ACC112 (cell line): Measurements from ENCODE around the gene CD1D.

Source experiments
- H2AFZ ChIP-seq: fragments of 200-600 bp; sonication (generic); one replicate; pipeline ENCODE4 v1.6.0; 2017; ENCODE audit warnings: antibody characterized with exemption, low read length; ENCODE audit not compliant: unreplicated experiment
- H3K27ac ChIP-seq: fragments of 200-600 bp; sonication (generic); 2 replicates; pipeline ENCODE4 v1.5.1; 2014; ENCODE audit warnings: low read depth, mild to moderate bottlenecking, antibody characterized with exemption, low read length, moderate library complexity
- H3K27me3 ChIP-seq: fragments of 200-600 bp; sonication (generic); 2 replicates; pipeline ENCODE4 v1.6.1; 2014; ENCODE audit warnings: mild to moderate bottlenecking, antibody characterized with exemption, low read length, moderate library complexity, mixed read lengths; ENCODE audit not compliant: insufficient read depth
- H3K36me3 ChIP-seq: fragments of 200-600 bp; sonication (generic); 2 replicates; pipeline ENCODE4 v1.6.1; 2016; ENCODE audit warnings: mild to moderate bottlenecking, antibody characterized with exemption, low read length, moderate library complexity, mixed read lengths; ENCODE audit not compliant: insufficient read depth
- H3K4me1 ChIP-seq: fragments of 200-600 bp; sonication (generic); one replicate; pipeline ENCODE4 v1.6.1; 2016; ENCODE audit warnings: low read length, mixed read lengths; ENCODE audit not compliant: insufficient read depth, unreplicated experiment, control insufficient read depth
- H3K4me3 ChIP-seq: fragments of 200-600 bp; sonication (generic); 2 replicates; pipeline ENCODE4 v1.5.1; 2014; ENCODE audit warnings: mild to moderate bottlenecking, low read depth, low read length
- H3K79me2 ChIP-seq: fragments of 200-600 bp; sonication (generic); one replicate; pipeline ENCODE4 v1.6.0; 2016; ENCODE audit warnings: low read length; ENCODE audit not compliant: control insufficient read depth, unreplicated experiment, insufficient read depth

CD1D gene

GRCh38 chr1:158149577-158150269, 31.0 kb upstream of the CD1D start:
- H3K36me3 ChIP-seq, result no peaks in the 10 kb centered on the region
- H3K4me1 ChIP-seq, result peaks cover 32% of the 10 kb centered on the region
- 0 out of 2 replicates have a peak, but pooled peaks cover 3% of the 10 kb centered on the region for H3K27me3 ChIP-seq
- peak overlapping the region; percentile 97 for H2AFZ ChIP-seq
- H3K79me2 ChIP-seq, result no peaks in the 10 kb centered on the region
- peak overlapping the region; percentile 76 for H3K4me3 ChIP-seq
- H3K27ac ChIP-seq, result no peak overlapping the region; the same call in 1 of the 2 replicates

GRCh38 chr1:158150523-158150922, 30.2 kb upstream of the CD1D start:
- Histone ChIP-seq H3K27me3 (0 out of 2 replicates have a peak, but pooled peaks cover 3% of the 10 kb centered on the region), H3K36me3 (no peaks in the 10 kb centered on the region), H3K79me2 (no peaks in the 10 kb centered on the region), H2AFZ (peak overlapping the region; percentile 45), H3K27ac (no peak overlapping the region), H3K4me1 (peaks cover 25% of the 10 kb centered on the region), H3K4me3 (peak overlapping the region; percentile 76; the same call in 1 of the 2 replicates)

- H3K27ac ChIP-seq, result no peak overlapping the region
- H3K79me2 ChIP-seq, result no peaks in the 10 kb centered on the region
- no peak overlapping the region for H3K4me3 ChIP-seq
- H3K4me1 ChIP-seq, result peaks cover 12% of the 10 kb centered on the region
- H2AFZ ChIP-seq, result no peak overlapping the region
- H3K27me3 ChIP-seq, result peaks cover 10% of the 10 kb centered on the region; the same call in 1 of the 2 replicates
- H3K36me3 ChIP-seq, result no peaks in the 10 kb centered on the region
These were observed 27.5 kb upstream of the CD1D start for GRCh38 chr1:158153179-158153578.

DNA sequence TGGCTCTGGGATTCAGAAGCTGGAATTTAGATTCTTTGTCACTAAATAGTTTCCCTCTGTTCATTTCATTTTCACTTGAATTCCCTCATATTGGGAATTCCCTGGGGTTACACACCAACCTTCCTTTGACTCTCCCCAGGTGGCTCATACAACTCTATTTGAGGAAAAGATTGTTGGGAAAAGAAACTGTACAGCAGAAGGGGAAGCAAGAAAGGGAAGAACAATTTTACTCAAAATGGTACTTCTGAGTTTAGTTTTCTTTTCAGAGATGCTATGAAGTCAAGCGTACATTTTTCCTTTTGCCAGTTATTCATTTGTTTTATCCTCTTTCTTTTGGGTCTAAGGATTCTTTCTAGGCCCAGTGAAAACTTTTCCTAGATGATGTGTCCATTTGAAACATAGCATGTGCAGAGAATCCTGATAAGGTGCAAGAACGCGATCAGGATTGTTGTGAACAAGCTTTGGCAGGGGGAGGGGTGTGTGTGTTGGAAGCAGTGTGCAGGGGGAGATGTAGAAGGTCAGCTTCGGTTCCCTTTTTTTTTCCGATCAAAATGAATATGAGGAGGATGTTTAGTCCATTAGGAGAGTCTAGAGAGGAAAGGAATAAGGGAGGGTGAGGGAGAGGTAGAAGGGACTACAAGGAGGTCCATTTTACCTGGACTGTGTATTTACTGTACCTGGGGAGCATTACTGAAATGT, 26.8 kb upstream of the CD1D start:
- Histone ChIP-seq H3K4me3 (no peak overlapping the region), H3K27ac (no peak overlapping the region), H3K27me3 (peaks cover 10% of the 10 kb centered on the region; the same call in 1 of the 2 replicates), H3K36me3 (no peaks in the 10 kb centered on the region), H2AFZ (no peak overlapping the region), H3K4me1 (peaks cover 12% of the 10 kb centered on the region), H3K79me2 (no peaks in the 10 kb centered on the region)

DNA sequence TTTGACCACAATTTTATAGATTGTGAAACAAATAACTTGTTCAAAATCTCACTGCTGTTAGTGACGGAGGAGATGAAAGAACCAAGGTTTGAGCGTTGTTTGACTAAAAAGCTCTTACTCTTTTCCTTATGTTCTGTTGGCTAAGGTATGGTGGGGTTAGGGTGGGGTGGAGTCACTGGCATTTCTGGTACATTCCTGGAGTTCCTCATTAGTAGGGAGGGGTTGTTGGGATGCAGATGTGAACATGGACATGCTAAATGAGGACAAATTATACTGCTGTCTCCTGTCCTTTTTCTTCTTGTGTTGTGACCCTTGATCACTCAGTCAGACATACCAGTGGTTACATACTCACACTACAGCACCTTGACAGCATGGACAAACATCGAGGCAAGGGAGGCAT, 26.2 kb upstream of the CD1D start:
- H3K79me2 ChIP-seq, result no peaks in the 10 kb centered on the region
- peaks cover 12% of the 10 kb centered on the region for H3K27me3 ChIP-seq
- H2AFZ ChIP-seq, result no peak overlapping the region
- H3K27ac ChIP-seq, result no peak overlapping the region
- H3K4me1 ChIP-seq, result peaks cover 8% of the 10 kb centered on the region
- no peak overlapping the region for H3K4me3 ChIP-seq
- no peaks in the 10 kb centered on the region for H3K36me3 ChIP-seq

GRCh38 chr1:158155673-158156072, 25.0 kb upstream of the CD1D start:
- H3K4me3 ChIP-seq, result no peak overlapping the region
- no peaks in the 10 kb centered on the region for H3K36me3 ChIP-seq
- H3K79me2 ChIP-seq, result no peaks in the 10 kb centered on the region
- peaks cover 24% of the 10 kb centered on the region for H3K27me3 ChIP-seq
- H2AFZ ChIP-seq, result no peak overlapping the region
- H3K27ac ChIP-seq, result no peak overlapping the region
- H3K4me1 ChIP-seq, result peaks cover 8% of the 10 kb centered on the region

DNA sequence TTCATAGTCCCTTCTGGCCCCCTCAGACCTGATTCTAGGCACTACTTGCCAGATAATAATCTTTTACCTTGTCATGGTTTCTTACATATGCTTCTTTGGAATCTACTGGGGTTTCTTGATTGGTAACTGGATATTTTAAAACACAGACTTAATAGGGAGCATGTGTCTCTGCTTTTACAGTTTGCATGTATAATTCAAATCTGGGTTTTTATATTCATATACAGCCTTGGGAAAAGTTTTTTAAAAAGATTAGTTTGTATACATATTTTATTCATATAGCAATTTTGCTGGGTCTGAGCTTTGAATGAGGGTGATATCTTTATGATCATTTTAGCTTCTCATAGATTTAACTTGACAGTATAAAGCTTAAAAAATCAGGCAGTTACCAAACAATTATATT, 21.1 kb upstream of the CD1D start:
- no peaks in the 10 kb centered on the region for H3K36me3 ChIP-seq
- no peak overlapping the region for H2AFZ ChIP-seq
- peaks cover 59% of the 10 kb centered on the region for H3K27me3 ChIP-seq
- no peak overlapping the region for H3K27ac ChIP-seq
- H3K79me2 ChIP-seq, result no peaks in the 10 kb centered on the region
- no peaks in the 10 kb centered on the region for H3K4me1 ChIP-seq
- H3K4me3 ChIP-seq, result no peak overlapping the region

- no peaks in the 10 kb centered on the region for H3K4me1 ChIP-seq
- no peaks in the 10 kb centered on the region for H3K36me3 ChIP-seq
- no peaks in the 10 kb centered on the region for H3K79me2 ChIP-seq
- no peak overlapping the region for H3K4me3 ChIP-seq
- no peak overlapping the region for H3K27ac ChIP-seq
- H2AFZ ChIP-seq, result no peak overlapping the region
- H3K27me3 ChIP-seq, result peaks cover 75% of the 10 kb centered on the region
These were observed 19.2 kb upstream of the CD1D start for GRCh38 chr1:158161446-158161845.

- H3K27me3 ChIP-seq, result peaks cover 77% of the 10 kb centered on the region
- H3K27ac ChIP-seq, result no peak overlapping the region
- H3K4me3 ChIP-seq, result no peak overlapping the region
- no peak overlapping the region for H2AFZ ChIP-seq
- no peaks in the 10 kb centered on the region for H3K4me1 ChIP-seq
- no peaks in the 10 kb centered on the region for H3K36me3 ChIP-seq
- no peaks in the 10 kb centered on the region for H3K79me2 ChIP-seq
These were observed 17.4 kb upstream of the CD1D start for GRCh38 chr1:158163000-158163947.

- H3K4me3 ChIP-seq, result no peak overlapping the region
- H3K4me1 ChIP-seq, result no peaks in the 10 kb centered on the region
- H3K79me2 ChIP-seq, result no peaks in the 10 kb centered on the region
- no peaks in the 10 kb centered on the region for H3K36me3 ChIP-seq
- peaks cover 65% of the 10 kb centered on the region for H3K27me3 ChIP-seq
- no peak overlapping the region for H3K27ac ChIP-seq
- no peak overlapping the region for H2AFZ ChIP-seq
These were observed 11.6 kb upstream of the CD1D start for GRCh38 chr1:158169105-158169504.
